CD8-positive, alpha-beta memory T cell (primary cell): ENCODE measurements around the gene NLRC5. TPM values are rescaled to one million over a fixed set of nuclear protein-coding genes. Genes with fewer than 3 reads are reported as not detected.

ENCODE experiments used
- CTCF ChIA-PET: fragments of 350-600 bp; sonication (Branson Sonifier 250); formaldehyde crosslinking; loops from one replicate; lab custom pipeline; 2021; ENCODE audit warnings: antibody characterized with exemption; lab: Charles Lee
- POLR2A ChIA-PET: fragments of 350-600 bp; sonication (Branson Sonifier 250); formaldehyde crosslinking; loops from one replicate; lab custom pipeline; 2021; ENCODE audit warnings: antibody characterized with exemption; lab: Charles Lee
- DNase-seq, 5 donors: peaks; one replicate each; pipeline versions ENCODE4 v3.0.0 to v3.0.0-alpha.2; 2020 to 2022; ENCODE audit warnings: mixed read lengths in 1 of 5
- H3K27ac ChIP-seq: one replicate; pipeline ENCODE4 v1.7.0; 2013; ENCODE audit warnings: low read depth, mild to moderate bottlenecking, low read length, moderate library complexity
- H3K27me3 ChIP-seq: 2 replicates; pipeline ENCODE4 v1.7.0; 2013; ENCODE audit warnings: low read length, mild to moderate bottlenecking; ENCODE audit not compliant: insufficient read depth, poor library complexity, severe bottlenecking
- H3K36me3 ChIP-seq: 2 replicates; pipeline ENCODE4 v1.7.0; 2013; ENCODE audit warnings: mild to moderate bottlenecking, low read length, moderate library complexity; ENCODE audit not compliant: insufficient read depth
- H3K4me1 ChIP-seq: 2 replicates; pipeline ENCODE4 v1.7.0; 2013; ENCODE audit warnings: mild to moderate bottlenecking, low read length, moderate library complexity; ENCODE audit not compliant: insufficient read depth
- H3K4me3 ChIP-seq: 2 replicates; pipeline ENCODE4 v1.7.0; 2013; ENCODE audit warnings: mild to moderate bottlenecking, low read length
- H3K9me3 ChIP-seq: 2 replicates; pipeline ENCODE4 v1.7.0; 2013; ENCODE audit warnings: mild to moderate bottlenecking, low read length
- H3K27ac Mint-ChIP-seq, 8 donors: one replicate each; pipeline ENCODE4 v1.8.0; 2020 to 2021; ENCODE audit warnings: mixed read lengths in 8 of 8, mild to moderate bottlenecking in 6 of 8, inconsistent platforms in 3 of 8, moderate library complexity in 3 of 8
- H3K27me3 Mint-ChIP-seq, 2 donors: one replicate each; pipeline ENCODE4 v1.8.0; 2020 to 2021; ENCODE audit warnings: mixed read lengths in 2 of 2, mild to moderate bottlenecking in 1 of 2, moderate library complexity in 1 of 2
- H3K36me3 Mint-ChIP-seq, 3 donors: one replicate each; pipeline ENCODE4 v1.8.0; 2020 to 2021; ENCODE audit warnings: mixed read lengths in 3 of 3, inconsistent platforms in 1 of 3, mild to moderate bottlenecking in 1 of 3
- H3K4me1 Mint-ChIP-seq, 3 donors: one replicate each; pipeline ENCODE4 v1.8.0; 2020 to 2021; ENCODE audit warnings: mixed read lengths in 3 of 3, inconsistent platforms in 1 of 3, mild to moderate bottlenecking in 1 of 3
- H3K4me3 Mint-ChIP-seq, 7 donors: one replicate each; pipeline ENCODE4 v1.8.0; 2020 to 2021; ENCODE audit warnings: mixed read lengths in 7 of 7, mild to moderate bottlenecking in 6 of 7, moderate library complexity in 4 of 7, inconsistent platforms in 2 of 7
- H3K9me3 Mint-ChIP-seq, 5 donors: one replicate each; pipeline ENCODE4 v1.8.0; 2020 to 2022; ENCODE audit warnings: mixed read lengths in 5 of 5, mild to moderate bottlenecking in 3 of 5, moderate library complexity in 2 of 5, inconsistent platforms in 1 of 5
- polyA plus RNA-seq: library from polyadenylated mRNA; unstranded; fragments of 300-500 nt; fragmentation: Illumina TruSeq; gene quantifications from one replicate; pipeline ENCODE4 v1.2.3, GENCODE V29; 2021
- total RNA-seq, 2 experiments: library from RNA; stranded (reverse); gene quantifications; one replicate each; pipeline ENCODE4 v1.2.3, GENCODE V29; 2021

NLRC5 gene
- total and polyA plus RNA-seq, 3 experiments from 2014 or later = 165 to 178 (median 173) TPM

DNA sequence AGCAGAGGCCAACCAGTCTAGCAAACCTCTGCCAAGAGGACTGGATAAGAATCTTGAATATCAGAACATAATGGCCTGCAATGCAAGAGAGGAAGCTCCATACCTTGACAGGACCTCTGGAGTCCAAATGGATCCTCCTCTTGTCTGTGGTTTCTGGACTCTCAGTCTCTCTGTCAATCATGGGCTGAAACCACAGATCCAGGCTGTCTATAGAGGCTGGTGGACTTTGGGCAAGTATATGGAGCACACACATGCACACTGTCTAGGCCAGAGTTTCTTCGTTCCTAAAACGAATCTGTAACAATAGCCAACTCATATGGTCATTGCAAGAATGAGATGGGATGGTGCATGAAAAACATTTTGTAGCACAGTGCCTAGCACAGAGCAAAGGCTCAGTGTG is 37.7 kb downstream of the NLRC5 start:
- ChIA-PET POLR2A (interaction anchor here (0.7 to 1.5 kb wide), 4 partner anchors 11 to 75 kb away, joined by 3 to 7 read pairs (median 4); no protein-coding TSS in a partner anchor), CTCF (interaction anchor here (1.1 to 5.4 kb wide), 4 partner anchors 14 to 63 kb away, joined by 4 to 46 read pairs (median 6); no protein-coding TSS in a partner anchor)
- Histone ChIP-seq H3K4me1 (peaks cover 82% of the 10 kb centered on the region), H3K27ac (no peak overlapping the region), H3K27me3 (no peaks in the 10 kb centered on the region), H3K4me3 (no peak overlapping the region), H3K9me3 (no peaks in the 10 kb centered on the region), H3K36me3 (peaks cover 27% of the 10 kb centered on the region)
- H3K36me3 Mint-ChIP-seq = peaks cover 13 to 91% (median 14%) of the 10 kb centered on the region in 3 donors
- H3K27ac Mint-ChIP-seq = peak overlapping the region; percentile 23 to 96 (median 53)
- H3K9me3 Mint-ChIP-seq = no peaks in the 10 kb centered on the region
- peak overlapping the region in 2 of 7 donors; percentile 7 to 54 for H3K4me3 Mint-ChIP-seq
- no peak for DNase-seq
- H3K27me3 Mint-ChIP-seq = no peaks in the 10 kb centered on the region
- H3K4me1 Mint-ChIP-seq = peaks cover 93 to 100% (median 94%) of the 10 kb centered on the region in 3 donors

DNA sequence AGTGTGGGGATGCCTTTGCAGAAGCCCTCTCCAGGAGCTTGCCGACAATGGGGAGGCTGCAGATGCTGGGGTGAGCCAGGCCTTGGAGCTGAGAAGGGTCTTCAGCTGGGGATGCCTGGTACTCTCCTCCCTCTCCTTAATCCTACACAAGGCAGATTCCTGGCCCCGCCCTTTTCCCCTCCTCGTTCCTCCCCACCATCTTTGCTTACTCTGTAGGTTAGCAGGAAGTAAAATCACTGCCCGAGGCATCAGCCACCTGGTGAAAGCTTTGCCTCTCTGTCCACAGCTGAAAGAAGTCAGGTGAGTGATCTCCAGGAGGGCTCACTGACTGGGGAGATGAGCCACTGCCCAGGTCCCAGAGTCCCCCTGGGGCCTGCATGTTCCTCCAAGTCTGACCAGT is 38.7 kb downstream of the NLRC5 start:
- H3K27ac ChIP-seq = no peak overlapping the region

DNA sequence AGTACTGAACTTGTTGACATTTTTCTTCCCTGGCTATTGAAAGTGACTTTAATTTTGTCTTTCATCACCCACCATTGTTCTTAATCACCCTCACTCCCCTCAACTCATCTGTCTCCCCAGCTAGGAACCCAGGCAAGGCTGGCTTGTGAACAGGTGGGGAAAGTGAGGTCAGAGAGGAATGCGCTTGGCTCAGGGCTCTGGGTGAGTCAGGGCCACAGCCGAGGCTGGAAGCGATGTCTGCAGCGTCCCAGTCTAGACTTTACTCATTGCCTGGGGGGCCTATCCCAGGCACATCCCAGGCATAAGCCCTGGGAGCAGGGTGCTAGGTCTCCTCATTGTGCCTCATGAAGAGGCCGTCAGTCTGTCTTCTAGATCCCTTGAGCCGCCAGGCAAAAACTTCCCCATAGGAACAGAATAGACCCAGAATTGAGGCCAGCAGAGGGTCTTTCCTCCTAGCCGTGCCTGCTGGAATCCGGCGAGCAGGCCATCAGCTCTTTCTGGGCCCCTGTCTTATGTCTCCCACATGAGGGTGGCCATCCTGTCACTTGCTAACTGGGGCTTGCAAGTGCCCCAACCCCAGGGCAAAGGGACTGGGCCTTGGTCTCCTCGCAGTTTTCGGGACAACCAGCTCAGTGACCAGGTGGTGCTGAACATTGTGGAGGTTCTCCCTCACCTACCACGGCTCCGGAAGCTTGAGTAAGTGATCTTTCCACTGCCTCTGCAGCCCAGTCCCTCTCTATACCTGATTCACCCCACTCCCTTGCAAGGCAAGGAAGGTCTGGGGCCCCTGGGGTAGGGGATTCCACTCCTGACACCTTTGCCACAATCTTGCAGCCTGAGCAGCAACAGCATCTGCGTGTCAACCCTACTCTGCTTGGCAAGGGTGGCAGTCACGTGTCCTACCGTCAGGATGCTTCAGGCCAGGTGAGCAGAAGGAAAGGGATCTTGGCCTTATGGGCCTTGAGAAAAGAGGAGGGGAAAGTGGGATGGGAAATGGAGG is 40.1 kb downstream of the NLRC5 start:
- no peaks in the 10 kb centered on the region for H3K9me3 Mint-ChIP-seq
- H3K36me3 ChIP-seq = peaks cover 40% of the 10 kb centered on the region
- CTCF ChIA-PET = interaction anchor here (1.4 kb wide), 2 partner anchors 8 to 65 kb away, joined by 3 to 4 read pairs; no protein-coding TSS in a partner anchor
- peaks cover 11 to 92% (median 15%) of the 10 kb centered on the region in 3 donors for H3K36me3 Mint-ChIP-seq
- peak in 4 of 5 donors; percentile 25 to 78 (median 45) for DNase-seq
- peak overlapping the region; percentile 49 to 97 (median 86) for H3K27ac Mint-ChIP-seq
- H3K4me3 Mint-ChIP-seq = peak overlapping the region in 6 of 7 donors; percentile 41 to 73 (median 50)
- no peak overlapping the region for H3K4me3 ChIP-seq
- peaks cover 77% of the 10 kb centered on the region for H3K4me1 ChIP-seq
- no peaks in the 10 kb centered on the region for H3K27me3 ChIP-seq
- no peaks in the 10 kb centered on the region for H3K9me3 ChIP-seq
- peaks cover 81 to 94% (median 91%) of the 10 kb centered on the region in 3 donors for H3K4me1 Mint-ChIP-seq
- no peaks in the 10 kb centered on the region for H3K27me3 Mint-ChIP-seq
- no peak overlapping the region for H3K27ac ChIP-seq
- POLR2A ChIA-PET = interaction anchor here (0.7 to 1.6 kb wide), 3 partner anchors 10 to 15 kb away, joined by 4 to 5 read pairs (median 4); no protein-coding TSS in a partner anchor

More for the DNA sequence above, 38.7 kb downstream of the NLRC5 start:
- H3K27ac Mint-ChIP-seq = peak overlapping the region; percentile 49 to 97 (median 84)
- peaks cover 86 to 94% (median 91%) of the 10 kb centered on the region in 3 donors for H3K4me1 Mint-ChIP-seq
- peak overlapping the region in 3 of 7 donors; percentile 33 to 59 (median 54) for H3K4me3 Mint-ChIP-seq
- ChIA-PET CTCF (interaction anchor here (1.1 to 1.5 kb wide), 5 partner anchors 9 to 64 kb away, joined by 4 to 9 read pairs (median 5); no protein-coding TSS in a partner anchor), POLR2A (interaction anchor here (0.5 to 1.5 kb wide), 7 partner anchors 10 to 250 kb away, joined by 3 to 7 read pairs (median 3); no protein-coding TSS in a partner anchor)
- no peaks in the 10 kb centered on the region for H3K27me3 Mint-ChIP-seq
- DNase-seq = no peak
- Histone ChIP-seq H3K4me1 (peaks cover 77% of the 10 kb centered on the region), H3K9me3 (no peaks in the 10 kb centered on the region), H3K36me3 (peaks cover 26% of the 10 kb centered on the region), H3K27me3 (no peaks in the 10 kb centered on the region), H3K4me3 (no peak overlapping the region)
- peaks cover 8 to 89% (median 9%) of the 10 kb centered on the region in 3 donors for H3K36me3 Mint-ChIP-seq
- no peaks in the 10 kb centered on the region for H3K9me3 Mint-ChIP-seq

DNA sequence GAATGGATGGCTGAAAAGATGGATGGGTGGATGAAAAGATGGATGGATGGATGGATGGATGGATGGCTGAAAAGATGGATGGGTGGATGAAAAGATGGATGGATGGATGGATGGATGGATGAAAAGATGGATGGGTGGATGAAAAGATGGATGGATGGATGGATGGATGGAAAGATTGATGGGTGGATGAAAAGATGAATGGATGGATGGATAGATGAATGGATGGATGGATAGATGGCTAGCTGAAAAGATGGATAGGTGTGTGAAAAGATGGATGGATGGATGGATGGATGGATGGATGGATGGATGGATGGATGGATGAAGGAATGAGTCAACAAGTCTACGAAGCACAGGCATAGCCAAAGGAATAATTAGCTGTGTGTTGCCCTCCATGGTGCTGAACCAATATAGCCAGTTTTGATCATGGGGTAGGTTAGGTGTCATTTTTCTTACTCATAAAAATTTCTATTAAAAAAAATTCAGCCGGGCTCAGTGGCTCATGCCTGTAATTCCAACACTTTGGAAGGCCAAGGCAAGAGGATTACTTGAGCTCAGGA is 41.1 kb downstream of the NLRC5 start:
- CTCF ChIA-PET = interaction anchor here (1.1 to 3.4 kb wide), 4 partner anchors 9 to 66 kb away, joined by 3 to 18 read pairs (median 6); no protein-coding TSS in a partner anchor
- no peak overlapping the region for H3K4me3 ChIP-seq
- H3K27ac Mint-ChIP-seq = peak overlapping the region; percentile 49 to 97 (median 85)

DNA sequence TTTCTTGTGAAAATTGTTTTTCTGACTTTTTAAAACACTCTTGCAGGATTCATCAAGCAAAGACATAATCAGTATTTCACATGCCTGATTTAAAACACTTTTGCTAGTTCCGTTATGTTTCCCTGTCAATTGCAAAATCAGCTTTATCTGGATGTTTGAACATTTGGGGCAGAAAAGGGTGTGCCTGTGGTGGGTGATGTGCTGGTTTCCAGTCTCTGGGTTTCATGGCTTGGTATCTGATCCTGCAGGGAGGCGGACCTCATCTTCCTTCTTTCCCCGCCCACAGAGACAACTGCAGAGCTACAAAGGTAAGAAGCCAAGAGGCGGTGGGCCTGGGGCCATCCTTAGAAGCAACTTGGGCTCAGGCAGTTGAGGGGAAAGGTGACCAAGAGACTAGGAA is 41.8 kb downstream of the NLRC5 start:
- Mint-ChIP-seq H3K4me1 (peaks cover 80 to 95% (median 94%) of the 10 kb centered on the region in 3 donors), H3K4me3 (peak overlapping the region in 1 of 7 donors; percentile 70), H3K9me3 (no peaks in the 10 kb centered on the region), H3K27ac (peak overlapping the region; percentile 58 to 91 (median 72)), H3K27me3 (peaks cover 0 to 1% of the 10 kb centered on the region in 2 donors), H3K36me3 (peaks cover 20 to 95% (median 25%) of the 10 kb centered on the region in 3 donors)
- peaks cover 81% of the 10 kb centered on the region for H3K4me1 ChIP-seq
- no peak for DNase-seq
- no peak overlapping the region for H3K27ac ChIP-seq
- CTCF ChIA-PET = interaction anchor here (1.1 to 3.4 kb wide), 5 partner anchors 8 to 67 kb away, joined by 3 to 18 read pairs (median 4); no protein-coding TSS in a partner anchor
- POLR2A ChIA-PET = interaction anchor here (0.6 to 1.6 kb wide), 3 partner anchors 10 to 17 kb away, joined by 3 to 4 read pairs (median 4); no protein-coding TSS in a partner anchor
- H3K36me3 ChIP-seq = peaks cover 54% of the 10 kb centered on the region
- no peaks in the 10 kb centered on the region for H3K9me3 ChIP-seq
- no peak overlapping the region for H3K4me3 ChIP-seq
- no peaks in the 10 kb centered on the region for H3K27me3 ChIP-seq

More for the DNA sequence above, 41.1 kb downstream of the NLRC5 start:
- DNase-seq = no peak
- Histone ChIP-seq H3K27me3 (no peaks in the 10 kb centered on the region), H3K4me1 (peaks cover 81% of the 10 kb centered on the region), H3K36me3 (peaks cover 50% of the 10 kb centered on the region), H3K27ac (no peak overlapping the region), H3K9me3 (no peaks in the 10 kb centered on the region)
- Mint-ChIP-seq H3K36me3 (peaks cover 16 to 95% (median 21%) of the 10 kb centered on the region in 3 donors), H3K4me3 (peak overlapping the region in 1 of 7 donors; percentile 45), H3K9me3 (no peaks in the 10 kb centered on the region), H3K4me1 (peaks cover 80 to 94% (median 94%) of the 10 kb centered on the region in 3 donors), H3K27me3 (peaks cover 0 to under 1% of the 10 kb centered on the region in 2 donors)
- POLR2A ChIA-PET = interaction anchor here (0.6 to 1.6 kb wide), 4 partner anchors 10 to 16 kb away, joined by 3 to 4 read pairs (median 4); no protein-coding TSS in a partner anchor

DNA sequence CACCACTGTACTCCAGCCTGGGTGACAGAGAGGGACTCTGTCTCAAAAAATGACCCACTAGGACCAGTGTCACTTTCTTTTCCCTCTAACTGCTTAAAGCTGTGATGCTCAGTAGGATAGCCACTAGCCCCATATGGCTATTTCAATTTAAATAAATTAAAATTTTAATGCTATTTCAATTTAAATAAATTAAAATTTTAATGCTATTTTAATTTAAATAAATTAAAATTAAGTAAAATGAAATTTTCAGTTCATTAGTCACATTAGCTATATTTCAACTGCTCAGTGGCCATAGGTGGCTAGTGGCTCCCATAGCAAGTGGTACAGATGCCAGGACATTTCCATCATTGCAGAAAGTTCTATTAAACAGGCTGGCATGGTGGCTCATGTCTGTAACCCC is 43.0 kb downstream of the NLRC5 start:
- Histone ChIP-seq H3K27ac (no peak overlapping the region), H3K27me3 (no peaks in the 10 kb centered on the region), H3K36me3 (peaks cover 55% of the 10 kb centered on the region), H3K4me1 (peaks cover 81% of the 10 kb centered on the region), H3K4me3 (no peak overlapping the region), H3K9me3 (no peaks in the 10 kb centered on the region)
- H3K4me3 Mint-ChIP-seq = no peak overlapping the region
- peaks cover 80 to 95% (median 94%) of the 10 kb centered on the region in 3 donors for H3K4me1 Mint-ChIP-seq
- peak overlapping the region in 4 of 8 donors; percentile 26 to 90 (median 80) for H3K27ac Mint-ChIP-seq
- no peak for DNase-seq
- H3K27me3 Mint-ChIP-seq = peaks cover 0 to 1% of the 10 kb centered on the region in 2 donors
- no peaks in the 10 kb centered on the region for H3K9me3 Mint-ChIP-seq
- peaks cover 20 to 95% (median 25%) of the 10 kb centered on the region in 3 donors for H3K36me3 Mint-ChIP-seq
- CTCF ChIA-PET = interaction anchor here (0.9 to 3.4 kb wide), 5 partner anchors 9 to 68 kb away, joined by 3 to 18 read pairs (median 4); no protein-coding TSS in a partner anchor
- POLR2A ChIA-PET = interaction anchor here (0.6 to 2.4 kb wide), 4 partner anchors 17 to 98 kb away, joined by 3 to 7 read pairs (median 5); partner anchors contain the start of gene NLRC5

DNA sequence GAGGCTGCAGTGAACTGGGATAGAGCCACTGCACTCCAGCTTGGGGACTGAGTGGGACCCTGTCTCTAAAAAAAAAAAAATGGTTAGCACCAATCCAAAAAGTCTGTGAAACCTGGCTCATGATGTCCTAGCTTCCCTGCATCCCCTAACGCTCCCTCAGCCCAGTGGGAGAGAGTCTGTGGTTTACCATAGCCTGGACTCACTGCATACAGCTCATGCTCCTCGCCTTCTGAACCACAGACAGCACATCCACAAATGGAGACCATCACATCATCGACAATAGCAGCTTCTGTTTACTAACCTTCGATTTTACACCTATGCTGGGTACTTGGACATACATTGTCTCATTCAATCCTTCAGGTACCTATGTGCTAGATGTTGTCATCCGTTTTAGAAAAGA is 43.6 kb downstream of the NLRC5 start:
- no peak for DNase-seq
- Mint-ChIP-seq H3K27me3 (peaks cover 0 to 1% of the 10 kb centered on the region in 2 donors), H3K4me3 (no peak overlapping the region), H3K27ac (peak overlapping the region in 7 of 8 donors; percentile 74 to 95 (median 86)), H3K9me3 (no peaks in the 10 kb centered on the region), H3K36me3 (peaks cover 21 to 95% (median 25%) of the 10 kb centered on the region in 3 donors), H3K4me1 (peaks cover 80 to 95% (median 94%) of the 10 kb centered on the region in 3 donors)
- peaks cover 81% of the 10 kb centered on the region for H3K4me1 ChIP-seq
- H3K36me3 ChIP-seq = peaks cover 60% of the 10 kb centered on the region
- no peaks in the 10 kb centered on the region for H3K27me3 ChIP-seq
- CTCF ChIA-PET = interaction anchor here (0.7 to 3.4 kb wide), 6 partner anchors 9 to 489 kb away, joined by 3 to 18 read pairs (median 4); no protein-coding TSS in a partner anchor
- no peaks in the 10 kb centered on the region for H3K9me3 ChIP-seq
- POLR2A ChIA-PET = interaction anchor here (0.6 to 2.4 kb wide), 6 partner anchors 9 to 99 kb away, joined by 3 to 7 read pairs (median 5); partner anchors contain the start of gene NLRC5
- no peak overlapping the region for H3K4me3 ChIP-seq
- H3K27ac ChIP-seq = no peak overlapping the region
